HCT116 (cell line): Measurements from ENCODE around the gene TFCP2L1. TPM values are rescaled to one million over a fixed set of nuclear protein-coding genes. Genes with fewer than 3 reads are reported as not detected.

Experiments
- ATAC-seq: fragments of 200-7000 bp; cut with Tn5 transposase; 2 replicates; pipeline ENCODE4 v1.9.1; 2020; ENCODE audit warnings: mild to moderate bottlenecking, moderate library complexity
- BruUV-seq: library from RNA; stranded (reverse); fragments of 400-500 nt; replicated peaks from 2 replicates; lab custom pipeline; 2021; lab: Mats Ljungman, UMichigan
- CTCF ChIA-PET: fragments of 300-600 bp; sonication (Branson Sonifier 250); formaldehyde crosslinking; loops from one replicate; lab custom pipeline; 2021; ENCODE audit warnings: antibody characterized with exemption; lab: Charles Lee
- POLR2A ChIA-PET: fragments of 300-600, 350-600 bp; sonication (Branson Sonifier 250); formaldehyde crosslinking; loops from one replicate; lab custom pipeline; 2021; ENCODE audit warnings: antibody characterized with exemption; lab: Charles Lee
- RAD21 ChIA-PET, 2 experiments: fragments of 300-600 bp; sonication (Branson Sonifier 250); formaldehyde crosslinking; loops; one replicate each; lab custom pipeline; 2023; ENCODE audit warnings: low total read pairs in 2 of 2; ENCODE audit not compliant: uncharacterized antibody in 2 of 2, unreplicated experiment in 2 of 2, low non-redundant PET in 1 of 2; lab: Charles Lee
- DNase-seq: peaks from one replicate; pipeline ENCODE4 v3.0.0-alpha.2; 2010; ENCODE audit warnings: low read depth, low spot score
- H2AFZ ChIP-seq: fragments of 200-600 bp; shearing (Covaris generic), sonication (generic); 2 replicates; pipeline ENCODE4 v1.6.1; 2017; ENCODE audit warnings: low read depth, mixed run types, mixed read lengths, antibody characterized with exemption, low read length; ENCODE audit not compliant: poor library complexity, severe bottlenecking
- H3K27ac ChIP-seq: 2 replicates; pipeline ENCODE4 v1.5.1; 2012; ENCODE audit warnings: low read depth, low read length
- H3K27me3 ChIP-seq: fragments of 200-600 bp; sonication (generic); 2 replicates; pipeline ENCODE4 v1.6.1; 2016; ENCODE audit warnings: mixed run types, low read length, mixed read lengths; ENCODE audit not compliant: insufficient read depth
- H3K36me3 ChIP-seq, 2 experiments: fragments of 200-500 bp in 1 of 2; fragments of 200-600 bp in 1 of 2; sonication (Bioruptor generic) in 1 of 2; sonication (generic) in 1 of 2; 2 replicates each; pipeline versions ENCODE4 v1.5.1 to v1.6.1; 2014 to 2016; ENCODE audit warnings: low read length in 2 of 2, inconsistent platforms in 1 of 2, mixed read lengths in 1 of 2, mixed run types in 1 of 2; ENCODE audit not compliant: insufficient read depth in 2 of 2, control insufficient read depth in 1 of 2
- H3K4me1 ChIP-seq, 2 experiments: fragments of 200-600 bp in 1 of 2; sonication (generic) in 1 of 2; 2 replicates each; pipeline versions ENCODE4 v1.5.1 to v1.6.1; 2012 to 2017; ENCODE audit warnings: low read length in 2 of 2, inconsistent platforms in 1 of 2, mild to moderate bottlenecking in 1 of 2, mixed read lengths in 1 of 2, mixed run types in 1 of 2, moderate library complexity in 1 of 2; ENCODE audit not compliant: insufficient read depth in 2 of 2, control insufficient read depth in 1 of 2
- H3K4me2 ChIP-seq: fragments of 200-600 bp; sonication (generic); 2 replicates; pipeline ENCODE4 v1.6.1; 2017; ENCODE audit warnings: mixed run types, low read length, mixed read lengths
- H3K4me3 ChIP-seq, 2 experiments: fragments of 200-600 bp in 1 of 2; sonication (generic) in 1 of 2; replicated peaks in 1 of 2; 2 replicates each; pipeline ENCODE4 v1.5.1; 2011 to 2016; ENCODE audit warnings: low read length in 2 of 2, control low read depth in 1 of 2, low read depth in 1 of 2, mild to moderate bottlenecking in 1 of 2, mixed read lengths in 1 of 2, mixed run types in 1 of 2
- H3K79me2 ChIP-seq: fragments of 200-600 bp; sonication (generic); 2 replicates; pipeline ENCODE4 v1.6.1; 2017; ENCODE audit warnings: mild to moderate bottlenecking, mixed run types, low read length, moderate library complexity, mixed read lengths; ENCODE audit not compliant: insufficient read depth
- H3K9ac ChIP-seq: fragments of 200-600 bp; sonication (generic); 2 replicates; pipeline ENCODE4 v1.6.1; 2016; ENCODE audit warnings: low read length, mixed read lengths
- H3K9me2 ChIP-seq: fragments of 200-600 bp; sonication (generic), shearing (Covaris generic); 2 replicates; pipeline ENCODE4 v1.6.1; 2017; ENCODE audit warnings: mixed run types, mild to moderate bottlenecking, moderate library complexity; ENCODE audit not compliant: insufficient read depth
- H3K9me3 ChIP-seq, 2 experiments: fragments of 200-500 bp in 1 of 2; fragments of 200-600 bp in 1 of 2; sonication (Bioruptor generic) in 1 of 2; sonication (generic) in 1 of 2; 2 replicates each; pipeline ENCODE4 v1.6.1; 2014 to 2017; ENCODE audit warnings: low read length in 2 of 2, mixed read lengths in 2 of 2, inconsistent platforms in 1 of 2, low read depth in 1 of 2, mild to moderate bottlenecking in 1 of 2, mixed run types in 1 of 2, moderate library complexity in 1 of 2; ENCODE audit not compliant: control insufficient read depth in 1 of 2, insufficient read depth in 1 of 2
- H4K20me1 ChIP-seq: fragments of 200-600 bp; sonication (generic), shearing (Covaris generic); 2 replicates; pipeline ENCODE4 v1.6.1; 2017; ENCODE audit warnings: mixed run types, mild to moderate bottlenecking, moderate library complexity; ENCODE audit not compliant: insufficient read depth
- ATF3 ChIP-seq: IDR thresholded peaks from 2 replicates; pipeline ENCODE4 v1.6.1; 2012
- CBX3 ChIP-seq: IDR thresholded peaks from 2 replicates; pipeline ENCODE4 v1.6.1; 2012; ENCODE audit warnings: low read depth
- EZH2 ChIP-seq: fragments of 200-600 bp; sonication (generic); IDR thresholded peaks from 2 replicates; pipeline ENCODE4 v1.6.1; 2017; ENCODE audit warnings: antibody characterized with exemption, mixed run types
- FOSL1 ChIP-seq: IDR thresholded peaks from 2 replicates; pipeline ENCODE4 v1.6.1; 2012; ENCODE audit warnings: low read depth
- JUND ChIP-seq: IDR thresholded peaks from 2 replicates; pipeline ENCODE4 v1.6.1; 2012
- POLR2A ChIP-seq: IDR thresholded peaks from 2 replicates; pipeline ENCODE4 v1.7.0; 2011; ENCODE audit warnings: borderline replicate concordance; ENCODE audit not compliant: insufficient read depth, insufficient read length; ENCODE audit errors: extremely low read depth
- POLR2AphosphoS5 ChIP-seq: IDR thresholded peaks from 2 replicates; pipeline ENCODE4 v1.6.1; 2011; ENCODE audit warnings: mild to moderate bottlenecking, low read depth, low read length, moderate library complexity
- RAD21 ChIP-seq: IDR thresholded peaks from 2 replicates; pipeline ENCODE4 v1.6.1; 2012; ENCODE audit warnings: low read depth, mild to moderate bottlenecking
- REST ChIP-seq: IDR thresholded peaks from 2 replicates; pipeline ENCODE4 v1.6.1; 2012; ENCODE audit warnings: low read depth
- SIN3A ChIP-seq: IDR thresholded peaks from 2 replicates; pipeline ENCODE4 v1.6.1; 2012; ENCODE audit warnings: low read depth
- SP1 ChIP-seq: IDR thresholded peaks from 2 replicates; pipeline ENCODE4 v1.6.1; 2012; ENCODE audit warnings: low read depth
- SRF ChIP-seq: IDR thresholded peaks from 2 replicates; pipeline ENCODE4 v1.6.1; 2012; ENCODE audit warnings: low read depth
- TCF7L2 ChIP-seq: IDR thresholded peaks from 2 replicates; pipeline ENCODE4 v1.7.0; 2011; ENCODE audit warnings: borderline replicate concordance, inconsistent platforms; ENCODE audit not compliant: insufficient read depth, insufficient read length; ENCODE audit errors: extremely low read depth
- YY1 ChIP-seq: IDR thresholded peaks from 2 replicates; pipeline ENCODE4 v1.6.1; 2011; ENCODE audit warnings: low read length, low read depth, moderate library complexity, mild to moderate bottlenecking; ENCODE audit not compliant: insufficient replicate concordance; ENCODE audit errors: extremely low read depth
- ZBTB33 ChIP-seq: IDR thresholded peaks from 2 replicates; pipeline ENCODE4 v1.6.1; 2011; ENCODE audit warnings: mild to moderate bottlenecking, low read length, moderate library complexity; ENCODE audit not compliant: insufficient replicate concordance; ENCODE audit errors: extremely low read depth
- ZNF274 ChIP-seq: fragments of 200-500 bp; sonication (Bioruptor generic); IDR thresholded peaks from 2 replicates; pipeline ENCODE4 v1.6.1; 2014; ENCODE audit warnings: mild to moderate bottlenecking, low read depth, low read length, inconsistent platforms
- intact Hi-C: fragments of 100-400 bp; cut with micrococcal nuclease; formaldehyde crosslinking; loops from 2 replicates; pipeline ENCODE4 v1.10.0; 2022
- total RNA-seq: library from RNA; stranded (reverse); gene quantifications from one replicate; pipeline ENCODE4 v1.2.1, GENCODE V29; 2021; ENCODE audit not compliant: unreplicated experiment

TFCP2L1 gene
- total RNA-seq, 1 experiment from 2014 or later = 8.4 TPM

- H3K4me3 ChIP-seq = no peak overlapping the region
- peaks cover 0 to 8% of the 10 kb centered on the region in 2 experiments; a peak in 2 of 4 replicates for H3K4me1 ChIP-seq
- H2AFZ ChIP-seq = no peak overlapping the region
- BruUV-seq = no TSS peak
- ATAC-seq = no peak
- H3K27ac ChIP-seq = no peak overlapping the region
- no peak for DNase-seq
- H3K9me2 ChIP-seq = no peaks in the 10 kb centered on the region
- no peaks in the 10 kb centered on the region for H3K9me3 ChIP-seq
- RAD21 ChIA-PET = no interaction called here
- H3K36me3 ChIP-seq = no peaks in the 10 kb centered on the region
- no peaks in the 10 kb centered on the region for H3K79me2 ChIP-seq
- no peaks in the 10 kb centered on the region for H4K20me1 ChIP-seq
- no peaks in the 10 kb centered on the region for H3K27me3 ChIP-seq
- H3K9ac ChIP-seq = no peak overlapping the region
- no peak overlapping the region for H3K4me2 ChIP-seq
- CTCF ChIA-PET = interaction anchor here (0.7 kb wide), 1 partner anchor 102 kb away, joined by 3 read pairs; no protein-coding TSS in a partner anchor
- intact Hi-C loops = no loop called here
- TF ChIP-seq ZNF274 (no peak), CBX3 (no peak), EZH2 (no peak), JUND (no peak), FOSL1 (no peak), ATF3 (no peak), YY1 (no peak), POLR2AphosphoS5 (no peak), POLR2A (no peak)
- POLR2A ChIA-PET = no interaction called here
Observed at GRCh38 chr2:121196849-121197155, 88.2 kb downstream of the TFCP2L1 start.

- H3K4me3 ChIP-seq = no peak overlapping the region
- H3K9me3 ChIP-seq = no peaks in the 10 kb centered on the region
- H3K27ac ChIP-seq = no peak overlapping the region
- no peaks in the 10 kb centered on the region for H3K36me3 ChIP-seq
- H4K20me1 ChIP-seq = no peaks in the 10 kb centered on the region
- POLR2A ChIA-PET = no interaction called here
- H3K4me2 ChIP-seq = no peak overlapping the region
- RAD21 ChIA-PET = no interaction called here
- no peak overlapping the region for H3K9ac ChIP-seq
- DNase-seq (no peak), ATAC-seq (no peak)
- intact Hi-C loops = no loop called here
- CTCF ChIA-PET = no interaction called here
- H3K9me2 ChIP-seq = no peaks in the 10 kb centered on the region
- no TSS peak for BruUV-seq
- H3K79me2 ChIP-seq = no peaks in the 10 kb centered on the region
- peaks cover 0 to 8% of the 10 kb centered on the region in 2 experiments; a peak in 2 of 4 replicates for H3K4me1 ChIP-seq
- H3K27me3 ChIP-seq = no peaks in the 10 kb centered on the region
- H2AFZ ChIP-seq = no peak overlapping the region
- no peak for TF ChIP-seq CBX3
- no peak for TF ChIP-seq ZBTB33
- no peak for TF ChIP-seq SRF
- TF ChIP-seq REST = no peak
- no peak for TF ChIP-seq RAD21
- TF ChIP-seq TCF7L2 = no peak
- no peak for TF ChIP-seq SP1
- TF ChIP-seq SIN3A = no peak
- TF ChIP-seq ZNF274 = no peak
Observed at GRCh38 chr2:121196132-121196848, 88.7 kb downstream of the TFCP2L1 start.
